ENCODE results near the gene LDLRAD2. TPM values are rescaled to one million over a fixed set of nuclear protein-coding genes. Genes with fewer than 3 reads are reported as not detected.
"Not testable (repeated sequence)": the region's sequence is repeated elsewhere in the genome, so short reads cannot be mapped to it uniquely, and the experiment has no call there.

LDLRAD2 gene
- total RNA-seq (2014; rRNA removed; shearing (Covaris generic)) = 0.04 TPM in 1 of 2 replicates, not detected in the other

GRCh38 chr1:21811875-21812305 lies at the start of gene LDLRAD2:
TSS of gene LDLRAD2 (plus strand) at chr1:21812265. CDS start at chr1:21812452, 187 bp downstream.
- Histone ChIP-seq H3K27ac (no peak within 1 kb of the TSS), H3K4me1 (peaks cover 11% of the 10 kb centered on the region), H3K36me3 (no peaks in the 10 kb centered on the region), H3K27me3 (no peaks in the 10 kb centered on the region), H3K4me3 (no peak within 1 kb of the TSS), H3K9me3 (replicated peaks) (no peaks in the 10 kb centered on the region)
- DNase-seq = no peak

- Histone ChIP-seq H3K9me3 (replicated peaks) (no peaks in the 10 kb centered on the region), H3K4me3 (no peak overlapping the region), H3K27ac (no peak overlapping the region), H3K4me1 (peaks cover 6% of the 10 kb centered on the region), H3K36me3 (no peaks in the 10 kb centered on the region), H3K27me3 (no peaks in the 10 kb centered on the region)
- DNase-seq = no peak
Measured at GRCh38 chr1:21763236-21763635, 48.8 kb upstream of the LDLRAD2 start.

- no peak for DNase-seq
- no peak overlapping the region for H3K4me3 ChIP-seq
- H3K9me3 ChIP-seq (replicated peaks) = no peaks in the 10 kb centered on the region
- peaks cover 6% of the 10 kb centered on the region for H3K4me1 ChIP-seq
- no peaks in the 10 kb centered on the region for H3K27me3 ChIP-seq
- H3K27ac ChIP-seq = no peak overlapping the region
- no peaks in the 10 kb centered on the region for H3K36me3 ChIP-seq
Measured at GRCh38 chr1:21763694-21764419, 48.2 kb upstream of the LDLRAD2 start.

- no peaks in the 10 kb centered on the region for H3K9me3 ChIP-seq (replicated peaks)
- H3K4me3 ChIP-seq = no peak overlapping the region
- H3K4me1 ChIP-seq = peaks cover 6% of the 10 kb centered on the region
- no peaks in the 10 kb centered on the region for H3K27me3 ChIP-seq
- peak; percentile 40 to 48 for DNase-seq
- no peaks in the 10 kb centered on the region for H3K36me3 ChIP-seq
- H3K27ac ChIP-seq = no peak overlapping the region
Measured at GRCh38 chr1:21764615-21765423, 47.2 kb upstream of the LDLRAD2 start.

- Histone ChIP-seq H3K4me3 (no peak overlapping the region), H3K27me3 (no peaks in the 10 kb centered on the region), H3K4me1 (peaks cover 6% of the 10 kb centered on the region), H3K9me3 (replicated peaks) (no peaks in the 10 kb centered on the region), H3K36me3 (no peaks in the 10 kb centered on the region; the same call in 1 of the 2 replicates), H3K27ac (no peak overlapping the region)
- DNase-seq = no peak
Measured at GRCh38 chr1:21766210-21766609, 45.9 kb upstream of the LDLRAD2 start.

- H3K4me3 ChIP-seq; H3K27ac ChIP-seq; H3K36me3 ChIP-seq; H3K9me3 ChIP-seq (replicated peaks); DNase-seq; H3K4me1 ChIP-seq; H3K27me3 ChIP-seq: not testable (repeated sequence)
Measured at GRCh38 chr1:21767106-21767505, 45.0 kb upstream of the LDLRAD2 start.

- Histone ChIP-seq H3K4me1 (peaks cover under 1% of the 10 kb centered on the region), H3K27ac (no peak overlapping the region), H3K27me3 (no peaks in the 10 kb centered on the region), H3K9me3 (replicated peaks) (no peaks in the 10 kb centered on the region), H3K36me3 (peaks cover 2% of the 10 kb centered on the region; the same call in 1 of the 2 replicates), H3K4me3 (no peak overlapping the region)
- DNase-seq = no peak
Measured at GRCh38 chr1:21770201-21770600, 41.9 kb upstream of the LDLRAD2 start.

- not testable (repeated sequence) for H3K9me3 ChIP-seq (replicated peaks); H3K27me3 ChIP-seq; DNase-seq; H3K27ac ChIP-seq; H3K4me3 ChIP-seq; H3K36me3 ChIP-seq; H3K4me1 ChIP-seq
Measured at GRCh38 chr1:21770602-21771001, 41.5 kb upstream of the LDLRAD2 start.

GRCh38 chr1:21771672-21772071 lies 40.4 kb upstream of the LDLRAD2 start:
- not testable (repeated sequence) for DNase-seq; H3K9me3 ChIP-seq (replicated peaks); H3K4me1 ChIP-seq

GRCh38 chr1:21773585-21773984 lies 38.5 kb upstream of the LDLRAD2 start:
- H3K27me3 ChIP-seq = no peaks in the 10 kb centered on the region
- H3K36me3 ChIP-seq = peaks cover 6% of the 10 kb centered on the region; the same call in 1 of the 2 replicates
- H3K9me3 ChIP-seq (replicated peaks) = no peaks in the 10 kb centered on the region
- H3K4me3 ChIP-seq = no peak overlapping the region
- no peak overlapping the region for H3K27ac ChIP-seq
- no peak for DNase-seq
- peaks cover 6% of the 10 kb centered on the region; the same call in 1 of the 2 replicates for H3K4me1 ChIP-seq

More at GRCh38 chr1:21771672-21772071, 40.4 kb upstream of the LDLRAD2 start:
- H3K27ac ChIP-seq, H3K36me3 ChIP-seq, H3K4me3 ChIP-seq, H3K27me3 ChIP-seq: not testable (repeated sequence)

- Histone ChIP-seq H3K4me1 (peaks cover 6% of the 10 kb centered on the region; the same call in 1 of the 2 replicates), H3K36me3 (peaks cover 6% of the 10 kb centered on the region; the same call in 1 of the 2 replicates), H3K27ac (no peak overlapping the region), H3K4me3 (no peak overlapping the region), H3K9me3 (replicated peaks) (no peaks in the 10 kb centered on the region), H3K27me3 (no peaks in the 10 kb centered on the region)
- DNase-seq = no peak
Measured at GRCh38 chr1:21774835-21775549, 37.1 kb upstream of the LDLRAD2 start.

GRCh38 chr1:21775550-21775914 lies 36.5 kb upstream of the LDLRAD2 start:
- no peaks in the 10 kb centered on the region for H3K27me3 ChIP-seq
- H3K27ac ChIP-seq = no peak overlapping the region
- H3K4me1 ChIP-seq = peaks cover 6% of the 10 kb centered on the region; the same call in 1 of the 2 replicates
- H3K9me3 ChIP-seq (replicated peaks) = no peaks in the 10 kb centered on the region
- H3K36me3 ChIP-seq = peaks cover 6% of the 10 kb centered on the region; the same call in 1 of the 2 replicates
- H3K4me3 ChIP-seq = no peak overlapping the region
- DNase-seq = no peak

GRCh38 chr1:21775985-21776562 lies 36.0 kb upstream of the LDLRAD2 start:
- H3K27ac ChIP-seq = no peak overlapping the region
- no peak overlapping the region for H3K4me3 ChIP-seq
- peaks cover 6% of the 10 kb centered on the region; the same call in 1 of the 2 replicates for H3K36me3 ChIP-seq
- H3K27me3 ChIP-seq = no peaks in the 10 kb centered on the region
- peaks cover 6% of the 10 kb centered on the region; the same call in 1 of the 2 replicates for H3K4me1 ChIP-seq
- H3K9me3 ChIP-seq (replicated peaks) = no peaks in the 10 kb centered on the region
- DNase-seq = no peak

GRCh38 chr1:21776925-21777324 lies 35.1 kb upstream of the LDLRAD2 start:
- H3K36me3 ChIP-seq, DNase-seq: not testable (repeated sequence)

More at GRCh38 chr1:21776925-21777324, 35.1 kb upstream of the LDLRAD2 start:
- not testable (repeated sequence) for H3K4me3 ChIP-seq; H3K27me3 ChIP-seq; H3K27ac ChIP-seq; H3K4me1 ChIP-seq; H3K9me3 ChIP-seq (replicated peaks)
